B cell (primary cell): Measurements from ENCODE around the gene BMP8A. TPM values are rescaled to one million over a fixed set of nuclear protein-coding genes. Genes with fewer than 3 reads are reported as not detected.
A peak's percentile ranks its signal among the peaks of the same experiment; 100 is the strongest.

Source experiments
- ATAC-seq: fragments of 200-7000 bp; cut with Tn5 transposase; one replicate; pipeline ENCODE4 v1.10.0; 2021; ENCODE audit warnings: low read depth, mild to moderate bottlenecking, moderate number of reproducible peaks, moderate library complexity
- CTCF ChIA-PET: fragments of 350-600 bp; sonication (Branson Sonifier 250); formaldehyde crosslinking; loops from one replicate; lab custom pipeline; 2021; ENCODE audit warnings: antibody characterized with exemption, inconsistent platforms; lab: Charles Lee
- POLR2A ChIA-PET: fragments of 350-600 bp; sonication (Branson Sonifier 250); formaldehyde crosslinking; loops from one replicate; lab custom pipeline; 2021; ENCODE audit warnings: antibody characterized with exemption; lab: Charles Lee
- DNase-seq: peaks from one replicate; pipeline ENCODE4 v3.0.0; 2013
- H2AFZ ChIP-seq: 2 replicates; pipeline ENCODE4 v1.6.1; 2012; ENCODE audit warnings: mild to moderate bottlenecking, low read depth, low read length; ENCODE audit not compliant: insufficient read depth, poor library complexity, severe bottlenecking
- H3K27ac ChIP-seq, 2 donors: 1 replicate in 1 of 2; 2 replicates in 1 of 2; pipeline ENCODE4 v1.5.1; 2012 to 2013; ENCODE audit warnings: low read length in 2 of 2, mild to moderate bottlenecking in 2 of 2, moderate library complexity in 1 of 2
- H3K27me3 ChIP-seq, 4 experiments: fragments of 200-600 bp in 1 of 4; sonication (generic) in 1 of 4; replicated peaks in 1 of 4; 1 replicate in 2 of 4; 2 replicates in 2 of 4; pipeline versions ENCODE4 v1.6.1 to v1.7.0; 2013 to 2016; ENCODE audit warnings: low read length in 3 of 4, mild to moderate bottlenecking in 2 of 4, mixed read lengths in 1 of 4, moderate library complexity in 1 of 4; ENCODE audit not compliant: insufficient read depth in 4 of 4, control insufficient read depth in 3 of 4; ENCODE audit errors: control extremely low read depth in 1 of 4
- H3K36me3 ChIP-seq, 2 experiments: replicated peaks in 1 of 2; 1 replicate in 1 of 2; 2 replicates in 1 of 2; pipeline versions ENCODE4 v1.6.1 to v1.7.1; 2013; ENCODE audit warnings: low read length in 1 of 2; ENCODE audit not compliant: insufficient read depth in 2 of 2, control insufficient read depth in 1 of 2; ENCODE audit errors: control extremely low read depth in 1 of 2, extremely low read depth in 1 of 2
- H3K4me1 ChIP-seq, 2 donors: fragments of 200-600 bp in 1 of 2; sonication (generic) in 1 of 2; 1 replicate in 1 of 2; 2 replicates in 1 of 2; pipeline versions ENCODE4 v1.5.1 to v1.6.1; 2013 to 2017; ENCODE audit warnings: low read length in 2 of 2; ENCODE audit not compliant: control insufficient read depth in 2 of 2, insufficient read depth in 2 of 2
- H3K4me2 ChIP-seq: replicated peaks from 2 replicates; pipeline ENCODE3; 2012; ENCODE audit warnings: mild to moderate bottlenecking, low read depth, low read length; ENCODE audit not compliant: poor library complexity, severe bottlenecking
- H3K4me3 ChIP-seq, 5 experiments: fragments of 200-600 bp in 1 of 5; sonication (generic) in 1 of 5; 1 replicate in 3 of 5; 2 replicates in 2 of 5; pipeline versions ENCODE4 v1.5.1 to v1.7.0; 2011 to 2016; ENCODE audit warnings: low read length in 4 of 5, mild to moderate bottlenecking in 4 of 5, low read depth in 2 of 5, control low read depth in 1 of 5, moderate library complexity in 1 of 5; ENCODE audit not compliant: insufficient read depth in 1 of 5; ENCODE audit errors: control extremely low read depth in 1 of 5, extremely low read depth in 1 of 5
- H3K79me2 ChIP-seq: fragments of 200-600 bp; sonication (generic); one replicate; pipeline ENCODE4 v1.6.0; 2016; ENCODE audit warnings: low read length; ENCODE audit not compliant: control insufficient read depth, insufficient read depth
- H3K9ac ChIP-seq: fragments of 200-600 bp; sonication (generic); 2 replicates; pipeline ENCODE4 v1.6.1; 2017; ENCODE audit warnings: mild to moderate bottlenecking, low read length, moderate library complexity
- H3K9me3 ChIP-seq, 3 donors: one replicate each; pipeline versions ENCODE4 v1.6.1 to v1.7.1; 2013; ENCODE audit warnings: low read length in 2 of 3; ENCODE audit not compliant: control insufficient read depth in 2 of 3, insufficient read depth in 1 of 3; ENCODE audit errors: control extremely low read depth in 1 of 3
- H4K20me1 ChIP-seq: 2 replicates; pipeline ENCODE4 v1.6.0; 2012; ENCODE audit warnings: mild to moderate bottlenecking, low read length; ENCODE audit not compliant: insufficient read depth, control insufficient read depth, poor library complexity, severe bottlenecking
- H3K27ac Mint-ChIP-seq: one replicate; pipeline ENCODE4 v1.8.0; 2021; ENCODE audit warnings: mixed read lengths
- H3K27me3 Mint-ChIP-seq: one replicate; pipeline ENCODE4 v1.8.0; 2021; ENCODE audit warnings: mixed read lengths
- H3K4me1 Mint-ChIP-seq: one replicate; pipeline ENCODE4 v1.8.0; 2021; ENCODE audit warnings: mixed read lengths
- H3K4me3 Mint-ChIP-seq: one replicate; pipeline ENCODE4 v1.8.0; 2021; ENCODE audit warnings: mixed read lengths
- H3K9me3 Mint-ChIP-seq: one replicate; pipeline ENCODE4 v1.8.0; 2022; ENCODE audit warnings: mixed read lengths; ENCODE audit not compliant: insufficient read depth
- CTCF ChIP-seq: fragments of 200-600 bp; IDR thresholded peaks from one replicate; pipeline ENCODE4 v1.8.0; 2022; ENCODE audit warnings: antibody characterized with exemption, mild to moderate bottlenecking
- EZH2 ChIP-seq: IDR thresholded peaks from 2 replicates; pipeline ENCODE4 v1.6.1; 2012; ENCODE audit warnings: borderline replicate concordance, low read depth, mild to moderate bottlenecking, moderate library complexity, low read length; ENCODE audit not compliant: insufficient read depth, poor library complexity, severe bottlenecking
- WGBS: methylation state at CpG from one replicate; pipeline ENCODE4 v1.1.5; 2013; ENCODE audit warnings: missing lambda C conversion rate; ENCODE audit not compliant: insufficient coverage; 5-methylcytosine and 5-hydroxymethylcytosine counted together
- intact Hi-C: fragments of 100-400 bp; cut with micrococcal nuclease; formaldehyde crosslinking; loops from one replicate; pipeline ENCODE4 v1.10.0; 2022
- polyA plus RNA-seq: library from polyadenylated mRNA; depleted of rRNA; stranded (reverse); fragments of >200 nt; gene quantifications from 2 replicates; pipeline ENCODE4 v1.2.3, GENCODE V29; 2012
- small RNA-seq: library from RNA; depleted of rRNA; stranded (forward); fragments of <200 nt; gene quantifications from one replicate; pipeline ENCODE3, GENCODE V24; 2012; ENCODE audit warnings: low replicate concordance, low read depth; ENCODE audit not compliant: insufficient read length
- total RNA-seq, 2 donors: library from RNA; stranded (reverse); fragments of 120-200 nt in 1 of 2; gene quantifications; 1 replicate in 1 of 2; 2 replicates in 1 of 2; pipeline versions ENCODE4 v1.2.3 to v1.2.4, GENCODE V29; 2013 to 2022

BMP8A gene
- total and polyA plus RNA-seq, 2 donors (not counting 1 experiment from before 2014, with no cell fraction given), result 0.25 to 1.1 TPM

- POLR2A ChIA-PET, result no interaction called here
- peaks cover 28% of the 10 kb centered on the region for H3K4me1 Mint-ChIP-seq
- Histone ChIP-seq H2AFZ (no peak overlapping the region), H3K9me3 (peaks cover 0 to 5% (median 0%) of the 10 kb centered on the region in 3 donors), H3K27me3 (no peaks in the 10 kb centered on the region), H3K79me2 (peaks cover 41% of the 10 kb centered on the region), H3K9ac (peak overlapping the region; percentile 83), H3K4me1 (peaks cover 24 to 28% of the 10 kb centered on the region in 2 donors), H3K36me3 (peaks cover 17 to 27% of the 10 kb centered on the region in 2 experiments), H3K4me3 (peak overlapping the region; percentile 55 to 93 (median 75)), H4K20me1 (peaks cover 50% of the 10 kb centered on the region), H3K27ac (peak overlapping the region in 1 of 2 donors; percentile 52), H3K4me2 (peak overlapping the region; percentile 96)
- WGBS, result 56% methylated on average over 4 of the region's 5 CpGs
- peak overlapping the region; percentile 80 for H3K27ac Mint-ChIP-seq
- H3K9me3 Mint-ChIP-seq, result no peaks in the 10 kb centered on the region
- no peaks in the 10 kb centered on the region for H3K27me3 Mint-ChIP-seq
- ATAC-seq, result no peak
- CTCF ChIA-PET, result interaction anchor here (1.1 to 1.4 kb wide), 2 partner anchors 32 to 34 kb away, joined by 3 to 4 read pairs; no protein-coding TSS in a partner anchor
- intact Hi-C loops, result no loop called here
- no peak for DNase-seq
- no peak for TF ChIP-seq CTCF
- TF ChIP-seq EZH2, result no peak
- H3K4me3 Mint-ChIP-seq, result peak overlapping the region; percentile 90
These were observed 83.2 kb downstream of the BMP8A start for GRCh38 chr1:39574646-39575045.

Small RNA genes within 50 kb of the gene (small RNA-seq; reads per million reads assigned to genes)
- 3.4 reads per million, percentile 52 among the genes with 10 or more reads in this experiment for gene SNORA55

Other genes with a start within 250 kb of the BMP8A start
- 206 and 229 TPM in 2 replicates for gene PABPC4, start 85.2 kb downstream of the BMP8A start, total RNA-seq
- gene PABPC4, start 85.2 kb downstream of the BMP8A start, polyA plus RNA-seq, result 138 and 179 TPM in 2 replicates
- gene HEYL, start 148.0 kb downstream of the BMP8A start, total RNA-seq, result 0.10 and 0.12 TPM in 2 replicates
- gene HEYL, start 148.0 kb downstream of the BMP8A start, polyA plus RNA-seq, result not detected in 2 replicates
- not detected in 2 replicates for gene NT5C1A, start 180.5 kb downstream of the BMP8A start, total RNA-seq
- gene NT5C1A, start 180.5 kb downstream of the BMP8A start, polyA plus RNA-seq, result not detected in 2 replicates
- gene HPCAL4, start 199.8 kb downstream of the BMP8A start, total RNA-seq, result not detected in 2 replicates
- 0.13 TPM in 1 of 2 replicates, not detected in the other for gene HPCAL4, start 199.8 kb downstream of the BMP8A start, polyA plus RNA-seq
- gene PPIE, start 247.2 kb downstream of the BMP8A start, total RNA-seq, result 68.6 and 69.4 TPM in 2 replicates
- gene PPIE, start 247.2 kb downstream of the BMP8A start, polyA plus RNA-seq, result 64.4 and 78.3 TPM in 2 replicates